Uterus (tissue), 4 donors: ENCODE data around the gene TMEM53. TPM values are rescaled to one million over a fixed set of nuclear protein-coding genes. Genes with fewer than 3 reads are reported as not detected.

Experiments
- DNase-seq, 2 donors: peaks; one replicate each; pipeline ENCODE4 v3.0.0-alpha.2; 2019 to 2020
- H3K27ac ChIP-seq, 2 donors: fragments of 200-600 bp; sonication (generic); 1 replicate in 1 of 2; 2 replicates in 1 of 2; pipeline ENCODE4 v1.5.1; 2016 to 2018
- H3K27me3 ChIP-seq, 2 donors: fragments of 200-600 bp; sonication (generic); one replicate each; pipeline ENCODE4 v1.5.1; 2018 to 2019; ENCODE audit warnings: control low read depth in 1 of 2
- H3K36me3 ChIP-seq, 2 donors: fragments of 200-600 bp; sonication (generic); one replicate each; pipeline ENCODE4 v1.5.1; 2019; ENCODE audit warnings: control low read depth in 1 of 2
- H3K4me1 ChIP-seq, 2 donors: fragments of 200-600 bp; sonication (generic); one replicate each; pipeline ENCODE4 v1.5.1; 2018 to 2019; ENCODE audit warnings: control low read depth in 1 of 2
- H3K4me3 ChIP-seq, 2 donors: fragments of 200-600 bp; sonication (generic); 1 replicate in 1 of 2; 2 replicates in 1 of 2; pipeline ENCODE4 v1.5.1; 2018 to 2019; ENCODE audit warnings: mild to moderate bottlenecking in 1 of 2
- H3K9me3 ChIP-seq, 2 donors: fragments of 200-600 bp; sonication (generic); one replicate each; pipeline ENCODE4 v1.5.1; 2019; ENCODE audit warnings: control low read depth in 1 of 2
- CTCF ChIP-seq, 4 experiments: fragments of 200-600 bp in 2 of 4; fragments of 450-650 bp in 2 of 4; sonication (generic) in 2 of 4; IDR thresholded peaks; one replicate each; pipeline ENCODE4 v1.5.1; 2016 to 2019; ENCODE audit warnings: antibody characterized with exemption in 4 of 4, mild to moderate bottlenecking in 2 of 4, moderate library complexity in 1 of 4
- POLR2A ChIP-seq, 2 donors: fragments of 450-650 bp; IDR thresholded peaks; one replicate each; pipeline ENCODE4 v1.6.1; 2016; ENCODE audit warnings: antibody characterized with exemption in 2 of 2, mild to moderate bottlenecking in 1 of 2, moderate library complexity in 1 of 2
- intact Hi-C: fragments of 100-400 bp; cut with DNase I; formaldehyde crosslinking; loops from one replicate; pipeline ENCODE4 v1.15.1; 2023; ENCODE audit warnings: low total_unique reads
- total RNA-seq, 4 donors: library from RNA; depleted of rRNA in 3 of 4; stranded (reverse); fragments of >200 nt in 3 of 4; gene quantifications; one replicate each; pipeline versions ENCODE4 v1.1.0 to v1.2.4, GENCODE V29; 2014 to 2023
- donor health status: DM: yes; HTN: yes; CAD: no.

The TMEM53 gene
- total RNA-seq, 4 donors from 2014 or later = 1.5 to 5.4 (median 3.8) TPM; not detected in 1

- H3K4me1 ChIP-seq = no peaks in the 10 kb centered on the region
- DNase-seq = no peak
- no peaks in the 10 kb centered on the region for H3K27me3 ChIP-seq
- TF ChIP-seq POLR2A (IDR thresholded peaks at IDR 0.05) (no peak), CTCF (IDR thresholded peaks at IDR 0.05) (no peak)
- H3K36me3 ChIP-seq = no peaks in the 10 kb centered on the region
- intact Hi-C loops = no loop called here
- no peak overlapping the region for H3K27ac ChIP-seq
- H3K4me3 ChIP-seq = no peak overlapping the region
- H3K9me3 ChIP-seq = no peaks in the 10 kb centered on the region
These were observed 23.9 kb upstream of the TMEM53 start for GRCh38 chr1:44698138-44698537.

- intact Hi-C loops = no loop called here
- Histone ChIP-seq H3K9me3 (no peaks in the 10 kb centered on the region), H3K36me3 (no peaks in the 10 kb centered on the region), H3K4me3 (no peak overlapping the region), H3K27me3 (no peaks in the 10 kb centered on the region), H3K27ac (no peak overlapping the region), H3K4me1 (no peaks in the 10 kb centered on the region)
- no peak for TF ChIP-seq CTCF (IDR thresholded peaks at IDR 0.05)
- no peak for TF ChIP-seq POLR2A (IDR thresholded peaks at IDR 0.05)
- DNase-seq = no peak
These were observed 22.6 kb upstream of the TMEM53 start for GRCh38 chr1:44696789-44697345.

- Histone ChIP-seq H3K27me3 (no peaks in the 10 kb centered on the region), H3K36me3 (no peaks in the 10 kb centered on the region), H3K4me1 (no peaks in the 10 kb centered on the region), H3K4me3 (no peak overlapping the region), H3K9me3 (no peaks in the 10 kb centered on the region), H3K27ac (no peak overlapping the region)
- DNase-seq = no peak
- intact Hi-C loops = no loop called here
- TF ChIP-seq POLR2A (IDR thresholded peaks at IDR 0.05) (no peak), CTCF (IDR thresholded peaks at IDR 0.05) (no peak)
These were observed 21.8 kb upstream of the TMEM53 start for GRCh38 chr1:44696101-44696500.

GRCh38 chr1:44695671-44696070 lies 21.4 kb upstream of the TMEM53 start:
- Histone ChIP-seq H3K27me3 (no peaks in the 10 kb centered on the region), H3K4me3 (no peak overlapping the region), H3K9me3 (no peaks in the 10 kb centered on the region), H3K27ac (no peak overlapping the region), H3K4me1 (no peaks in the 10 kb centered on the region), H3K36me3 (no peaks in the 10 kb centered on the region)
- DNase-seq = no peak
- TF ChIP-seq POLR2A (IDR thresholded peaks at IDR 0.05) (no peak), CTCF (IDR thresholded peaks at IDR 0.05) (no peak)
- intact Hi-C loops = no loop called here

GRCh38 chr1:44694863-44695478 lies 20.7 kb upstream of the TMEM53 start:
- no peaks in the 10 kb centered on the region for H3K27me3 ChIP-seq
- TF ChIP-seq CTCF (IDR thresholded peaks at IDR 0.05) (no peak), POLR2A (IDR thresholded peaks at IDR 0.05) (no peak)

More at GRCh38 chr1:44694863-44695478, 20.7 kb upstream of the TMEM53 start:
- no peaks in the 10 kb centered on the region for H3K9me3 ChIP-seq
- no peaks in the 10 kb centered on the region for H3K4me1 ChIP-seq
- intact Hi-C loops = no loop called here
- H3K27ac ChIP-seq = no peak overlapping the region
- no peaks in the 10 kb centered on the region for H3K36me3 ChIP-seq
- DNase-seq = no peak
- no peak overlapping the region for H3K4me3 ChIP-seq
